Progenitor cell of endocrine pancreas (in vitro differentiated cells): ENCODE measurements around the gene MACROD2. TPM values are rescaled to one million over a fixed set of nuclear protein-coding genes. Genes with fewer than 3 reads are reported as not detected.

Source experiments
- DNase-seq: peaks from one replicate; pipeline ENCODE4 v3.0.0; 2021; ENCODE audit warnings: low spot score; ENCODE audit not compliant: unreplicated experiment
- H3K27ac Mint-ChIP-seq: 2 replicates; pipeline ENCODE4 v1.8.0; 2021; ENCODE audit warnings: mild to moderate bottlenecking, moderate library complexity, mixed read lengths
- H3K27me3 Mint-ChIP-seq: 2 replicates; pipeline ENCODE4 v1.8.0; 2021; ENCODE audit warnings: mixed read lengths
- H3K36me3 Mint-ChIP-seq: 2 replicates; pipeline ENCODE4 v1.8.0; 2022; ENCODE audit warnings: mixed read lengths; ENCODE audit not compliant: insufficient read depth
- H3K4me1 Mint-ChIP-seq: 2 replicates; pipeline ENCODE4 v1.8.0; 2021; ENCODE audit warnings: low read depth, mixed read lengths
- H3K4me3 Mint-ChIP-seq: 2 replicates; pipeline ENCODE4 v1.8.0; 2021; ENCODE audit warnings: low read depth, mild to moderate bottlenecking, moderate library complexity, mixed read lengths
- H3K9me3 Mint-ChIP-seq: 2 replicates; pipeline ENCODE4 v1.8.0; 2021; ENCODE audit warnings: low read depth, mixed read lengths
- total RNA-seq: library from RNA; stranded (reverse); gene quantifications from 2 replicates; pipeline ENCODE4 v1.2.1, GENCODE V29; 2021
- TF ChIP-seq, protein P1 (sequence below): fragments of 200-600 bp; sonication (generic); IDR thresholded peaks from one replicate; pipeline ENCODE4 v1.5.0; 2021; ENCODE audit warnings: antibody characterized with exemption, mild to moderate bottlenecking; ENCODE audit not compliant: unreplicated experiment

The MACROD2 gene
- total RNA-seq, 1 donor from 2014 or later = 7.6 TPM

GRCh38 chr20:15022921-15023320, 1027.6 kb downstream of the MACROD2 start:
- DNase-seq = no peak
- Mint-ChIP-seq H3K9me3 (peaks cover 12% of the 10 kb centered on the region), H3K27me3 (no peaks in the 10 kb centered on the region), H3K36me3 (no peaks in the 10 kb centered on the region), H3K27ac (no peak overlapping the region), H3K4me3 (no peak overlapping the region), H3K4me1 (peaks cover 6% of the 10 kb centered on the region)
- TF ChIP-seq, protein P1, sequence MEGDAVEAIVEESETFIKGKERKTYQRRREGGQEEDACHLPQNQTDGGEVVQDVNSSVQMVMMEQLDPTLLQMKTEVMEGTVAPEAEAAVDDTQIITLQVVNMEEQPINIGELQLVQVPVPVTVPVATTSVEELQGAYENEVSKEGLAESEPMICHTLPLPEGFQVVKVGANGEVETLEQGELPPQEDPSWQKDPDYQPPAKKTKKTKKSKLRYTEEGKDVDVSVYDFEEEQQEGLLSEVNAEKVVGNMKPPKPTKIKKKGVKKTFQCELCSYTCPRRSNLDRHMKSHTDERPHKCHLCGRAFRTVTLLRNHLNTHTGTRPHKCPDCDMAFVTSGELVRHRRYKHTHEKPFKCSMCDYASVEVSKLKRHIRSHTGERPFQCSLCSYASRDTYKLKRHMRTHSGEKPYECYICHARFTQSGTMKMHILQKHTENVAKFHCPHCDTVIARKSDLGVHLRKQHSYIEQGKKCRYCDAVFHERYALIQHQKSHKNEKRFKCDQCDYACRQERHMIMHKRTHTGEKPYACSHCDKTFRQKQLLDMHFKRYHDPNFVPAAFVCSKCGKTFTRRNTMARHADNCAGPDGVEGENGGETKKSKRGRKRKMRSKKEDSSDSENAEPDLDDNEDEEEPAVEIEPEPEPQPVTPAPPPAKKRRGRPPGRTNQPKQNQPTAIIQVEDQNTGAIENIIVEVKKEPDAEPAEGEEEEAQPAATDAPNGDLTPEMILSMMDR = no peak

DNA sequence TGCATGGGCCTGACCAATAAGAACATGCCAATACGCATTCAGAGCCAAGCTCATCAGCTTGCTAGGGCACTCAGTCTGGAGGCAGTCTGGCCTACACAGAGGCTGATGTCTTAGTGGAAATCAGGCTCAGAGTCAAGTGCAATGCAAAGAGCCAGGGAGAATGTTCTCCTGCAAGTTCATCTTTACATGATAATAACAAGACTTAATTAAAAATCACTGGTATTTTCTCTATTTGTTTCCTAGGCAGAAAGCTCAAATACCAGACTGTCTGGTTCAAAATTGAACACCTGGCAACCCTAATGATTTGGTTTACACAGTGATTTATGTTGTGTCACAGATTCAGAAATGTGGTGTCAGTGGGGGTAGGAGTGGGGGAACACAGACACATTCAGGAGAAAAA, 1031.4 kb downstream of the MACROD2 start:
- peaks cover 6% of the 10 kb centered on the region for H3K4me1 Mint-ChIP-seq

DNA sequence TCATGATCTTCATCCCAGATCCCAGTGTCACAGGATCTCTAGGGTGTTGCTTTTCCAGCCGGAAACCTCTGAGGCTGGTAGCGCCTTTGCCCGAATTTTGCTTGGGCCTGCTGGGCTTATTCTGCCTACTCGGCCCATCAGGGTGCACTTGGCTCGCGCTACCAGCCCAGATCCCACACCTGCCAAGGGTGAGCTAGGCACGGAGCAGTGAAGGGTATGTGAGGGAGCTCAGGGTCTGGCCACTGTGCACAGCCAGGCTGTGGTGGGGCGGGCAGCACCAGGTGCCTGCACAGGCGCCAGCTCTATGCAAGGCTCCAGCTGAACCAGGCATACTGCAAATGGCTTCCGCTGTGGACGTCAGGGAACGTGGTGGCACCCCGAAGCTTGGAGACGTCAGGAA, 1035.5 kb downstream of the MACROD2 start:
- TF ChIP-seq, protein P1 = no peak
- H3K4me3 Mint-ChIP-seq = no peak overlapping the region

More for the DNA sequence above, 1031.4 kb downstream of the MACROD2 start:
- no peaks in the 10 kb centered on the region for H3K36me3 Mint-ChIP-seq
- peaks cover 4% of the 10 kb centered on the region for H3K9me3 Mint-ChIP-seq
- no peak for DNase-seq
- no peak overlapping the region for H3K27ac Mint-ChIP-seq
- no peak overlapping the region for H3K4me3 Mint-ChIP-seq
- H3K27me3 Mint-ChIP-seq = peaks cover 13% of the 10 kb centered on the region
- TF ChIP-seq, protein P1 = no peak

GRCh38 chr20:15031546-15032351, 1036.4 kb downstream of the MACROD2 start:
- DNase-seq = no peak
- H3K36me3 Mint-ChIP-seq = no peaks in the 10 kb centered on the region
- peaks cover 19% of the 10 kb centered on the region for H3K4me1 Mint-ChIP-seq
- H3K4me3 Mint-ChIP-seq = no peak overlapping the region
- peaks cover 13% of the 10 kb centered on the region for H3K27me3 Mint-ChIP-seq
- no peak overlapping the region for H3K27ac Mint-ChIP-seq
- H3K9me3 Mint-ChIP-seq = no peaks in the 10 kb centered on the region
- TF ChIP-seq, protein P1 = no peak

More for the DNA sequence above, 1035.5 kb downstream of the MACROD2 start:
- DNase-seq = no peak
- H3K4me1 Mint-ChIP-seq = peaks cover 21% of the 10 kb centered on the region
- peaks cover 13% of the 10 kb centered on the region for H3K27me3 Mint-ChIP-seq
- no peak overlapping the region for H3K27ac Mint-ChIP-seq
- H3K36me3 Mint-ChIP-seq = no peaks in the 10 kb centered on the region
- H3K9me3 Mint-ChIP-seq = no peaks in the 10 kb centered on the region

DNA sequence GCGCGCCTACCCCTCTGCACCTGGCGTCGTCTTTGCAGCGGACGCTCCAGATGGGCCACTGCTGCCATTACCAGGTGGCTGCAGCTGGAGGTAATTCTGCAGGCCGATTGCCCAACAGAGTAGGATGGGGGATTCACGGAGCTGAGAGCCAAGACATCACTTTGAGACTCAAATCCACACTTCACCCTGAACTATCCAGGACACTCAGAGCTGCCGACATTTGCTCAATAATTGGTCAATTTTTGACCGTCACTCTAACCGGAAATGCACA, 1037.0 kb downstream of the MACROD2 start:
- Mint-ChIP-seq H3K27ac (no peak overlapping the region), H3K9me3 (no peaks in the 10 kb centered on the region), H3K4me3 (no peak overlapping the region), H3K4me1 (peaks cover 16% of the 10 kb centered on the region), H3K36me3 (no peaks in the 10 kb centered on the region), H3K27me3 (peaks cover 13% of the 10 kb centered on the region)
- TF ChIP-seq, protein P1 = no peak
- no peak for DNase-seq
